OCI-LY1 (cell line): ENCODE data around the gene MNAT1.
"Not testable (repeated sequence)": the region's sequence is repeated elsewhere in the genome, so short reads cannot be mapped to it uniquely, and the experiment has no call there.

ENCODE experiments used
- CTCF ChIP-seq: fragments of 200-600 bp; sonication (generic), shearing (Covaris generic); IDR thresholded peaks from 2 replicates; pipeline ENCODE4 v1.5.1; 2017; ENCODE audit warnings: mild to moderate bottlenecking, antibody characterized with exemption, low read length, moderate library complexity, mixed read lengths
- EZH2 ChIP-seq: fragments of 200-600 bp; sonication (generic), shearing (Covaris generic); IDR thresholded peaks from 2 replicates; pipeline ENCODE4 v1.8.0; 2017; ENCODE audit warnings: borderline replicate concordance, mixed run types, mild to moderate bottlenecking, antibody characterized with exemption, low read length, moderate library complexity, mixed read lengths

GRCh38 chr14:60780558-60780957, 46.0 kb downstream of the MNAT1 start:
- not testable (repeated sequence) for TF ChIP-seq CTCF, EZH2
